GM12878 (cell line): ENCODE data around the gene LHX2. TPM values are rescaled to one million over a fixed set of nuclear protein-coding genes. Genes with fewer than 3 reads are reported as not detected.

ENCODE experiments used
- ATAC-seq: fragments of 200-7000 bp; cut with Tn5 transposase; 3 replicates; pipeline ENCODE4 v1.9.1; 2020; ENCODE audit warnings: mild to moderate bottlenecking, moderate library complexity
- BruUV-seq: library from RNA; stranded (reverse); fragments of 400-500 nt; replicated peaks from 2 replicates; lab custom pipeline; 2021; lab: Mats Ljungman, UMichigan
- CTCF ChIA-PET: fragments of 300-600 bp; sonication (Branson Sonifier 250); formaldehyde crosslinking; extraction: SDS; loops from one replicate; lab custom pipeline; 2021; ENCODE audit warnings: inconsistent platforms; lab: Yijun Ruan, JAX
- POLR2A ChIA-PET: fragments of 350-600 bp; formaldehyde crosslinking; extraction: SDS; loops from one replicate; lab custom pipeline; 2021; ENCODE audit warnings: inconsistent platforms; lab: Charles Lee
- RAD21 ChIA-PET: fragments of 300-600 bp; sonication (Branson Sonifier 250); formaldehyde crosslinking; loops from one replicate; lab custom pipeline; 2023; ENCODE audit warnings: antibody characterized with exemption; ENCODE audit not compliant: unreplicated experiment; lab: Charles Lee
- SMC1A ChIA-PET: fragments of 300-600 bp; sonication (Branson Sonifier 250); formaldehyde crosslinking; loops from one replicate; lab custom pipeline; 2023; ENCODE audit not compliant: unreplicated experiment, uncharacterized antibody; lab: Charles Lee
- DNase-seq: peaks from one replicate; pipeline ENCODE4 v3.0.0-alpha.2; 2011; ENCODE audit warnings: low read depth, low spot score
- FAIRE-seq: peaks from 3 replicates; lab custom pipeline; 2011; peaks lifted over from hg19 to GRCh38; lab: Jason Lieb, UNC
- H2AFZ ChIP-seq: 2 replicates; pipeline ENCODE4 v1.6.0; 2011; ENCODE audit warnings: low read depth, low read length, control low read depth; ENCODE audit not compliant: control insufficient read depth
- H3K27ac ChIP-seq: 2 replicates; pipeline ENCODE4 v1.5.1; 2011; ENCODE audit warnings: control low read depth; ENCODE audit not compliant: control insufficient read depth, insufficient read depth
- H3K27me3 ChIP-seq, 2 experiments: replicated peaks in 1 of 2; 2 replicates each; pipeline versions ENCODE4 v1.6.0 to v1.6.1; 2011; ENCODE audit warnings: low read length in 1 of 2; ENCODE audit not compliant: control insufficient read depth in 2 of 2, insufficient read depth in 2 of 2
- H3K36me3 ChIP-seq, 2 experiments: 2 replicates each; pipeline ENCODE4 v1.5.1; 2011; ENCODE audit warnings: low read length in 1 of 2; ENCODE audit not compliant: control insufficient read depth in 2 of 2, insufficient read depth in 2 of 2
- H3K4me1 ChIP-seq: 2 replicates; pipeline ENCODE4 v1.6.1; 2011; ENCODE audit warnings: mild to moderate bottlenecking, low read length, moderate library complexity, mixed read lengths; ENCODE audit not compliant: control insufficient read depth, insufficient read depth
- H3K4me2 ChIP-seq: 2 replicates; pipeline ENCODE4 v1.6.0; 2011; ENCODE audit warnings: control low read depth; ENCODE audit not compliant: control insufficient read depth, insufficient read depth
- H3K4me3 ChIP-seq: fragments of 200-600 bp; sonication (generic); 2 replicates; pipeline ENCODE4 v1.5.1; 2016
- H3K79me2 ChIP-seq: 2 replicates; pipeline ENCODE4 v1.6.0; 2011; ENCODE audit warnings: low read length; ENCODE audit not compliant: control insufficient read depth, insufficient read depth
- H3K9ac ChIP-seq: 2 replicates; pipeline ENCODE4 v1.8.0; 2011; ENCODE audit warnings: low read length, control low read depth, mixed read lengths; ENCODE audit not compliant: control insufficient read depth, insufficient read depth
- H3K9me3 ChIP-seq: replicated peaks from 3 replicates; pipeline ENCODE4 v1.5.1; 2011; ENCODE audit warnings: mild to moderate bottlenecking, low read length; ENCODE audit not compliant: control insufficient read depth, insufficient read depth
- H4K20me1 ChIP-seq: 2 replicates; pipeline ENCODE4 v1.6.0; 2011; ENCODE audit not compliant: control insufficient read depth, insufficient read depth
- BCL3 ChIP-seq: IDR thresholded peaks from 2 replicates; pipeline ENCODE4 v1.6.1; 2011; ENCODE audit warnings: borderline replicate concordance, low read depth, mild to moderate bottlenecking, moderate library complexity, low read length; ENCODE audit not compliant: insufficient read depth, poor library complexity, severe bottlenecking
- BHLHE40 ChIP-seq, 2 experiments: fragments of 450-650 bp in 1 of 2; IDR thresholded peaks; 2 replicates each; pipeline ENCODE4 v1.6.1; 2011 to 2017; ENCODE audit warnings: low read depth in 2 of 2, borderline replicate concordance in 1 of 2, improper control_type of control experiment in 1 of 2, low read length in 1 of 2, mild to moderate bottlenecking in 1 of 2
- CREB1 ChIP-seq: IDR thresholded peaks from 2 replicates; pipeline ENCODE4 v1.6.1; 2012; ENCODE audit warnings: low read depth, mild to moderate bottlenecking, inconsistent platforms
- ESRRA ChIP-seq: IDR thresholded peaks from 2 replicates; pipeline ENCODE4 v1.6.1; 2012; ENCODE audit warnings: mild to moderate bottlenecking, low read length, improper control_type of control experiment
- NR2C2 ChIP-seq: IDR thresholded peaks from 2 replicates; pipeline ENCODE4 v1.6.1; 2011; ENCODE audit warnings: borderline replicate concordance, low read depth; ENCODE audit not compliant: control insufficient read depth, insufficient read length
- RBBP5 ChIP-seq: fragments of 200-600 bp; sonication (generic); conservative IDR thresholded peaks from 2 replicates; pipeline ENCODE4 v1.6.1; 2016
- SMAD1 ChIP-seq: fragments of 450-650 bp; IDR thresholded peaks from 2 replicates; pipeline ENCODE4 v1.6.1; 2018; ENCODE audit warnings: mild to moderate bottlenecking, low read depth; ENCODE audit not compliant: partially characterized antibody
- SUPT20H ChIP-seq: IDR thresholded peaks from 2 replicates; pipeline ENCODE4 v1.6.1; 2011; ENCODE audit warnings: low read depth, mild to moderate bottlenecking, low read length, moderate library complexity, borderline replicate concordance; ENCODE audit not compliant: control insufficient read depth
- ZNF622 ChIP-seq: fragments of 450-650 bp; IDR thresholded peaks from 2 replicates; pipeline ENCODE4 v1.6.1; 2017; ENCODE audit warnings: mild to moderate bottlenecking, inconsistent platforms
- ZZZ3 ChIP-seq: IDR thresholded peaks from 2 replicates; pipeline ENCODE4 v1.6.1; 2011; ENCODE audit warnings: low read depth; ENCODE audit not compliant: control insufficient read depth, insufficient read length
- WGBS: methylation state at CpG from one replicate; pipeline ENCODE4 v1.1.6; 2016; ENCODE audit warnings: low lambda C conversion rate; ENCODE audit not compliant: insufficient replicate concordance, insufficient coverage; ENCODE audit errors: missing lambda C conversion rate; 5-methylcytosine and 5-hydroxymethylcytosine counted together
- in situ Hi-C: fragments of 300-500 bp; cut with MboI; formaldehyde crosslinking; loops from 9 replicates; pipeline ENCODE4 v1.14.3; 2018; ENCODE audit warnings: mixed read lengths
- intact Hi-C: fragments of 100-400 bp; cut with micrococcal nuclease; formaldehyde crosslinking; loops from one replicate; pipeline ENCODE4 v1.14.2; 2022; ENCODE audit not compliant: unreplicated experiment
- polyA plus RNA-seq, 11 experiments: library from polyadenylated mRNA; depleted of rRNA in 4 of 11; unstranded in 6 of 11; stranded (reverse) in 5 of 11; fragments of >200 nt; fragmentation: Nextera tagmentation in 4 of 11; fragmentation: Illumina TruSeq in 1 of 11; extraction: Ambion mirVana in 4 of 11; extraction: Trizol in 1 of 11; gene quantifications; 1 replicate in 1 of 11; 2 replicates in 10 of 11; pipeline versions ENCODE4 v1.2.1 to v1.2.3, GENCODE V29; 2011 to 2016; ENCODE audit warnings: inconsistent platforms in 2 of 11, missing spikeins in 2 of 11, low read depth in 1 of 11
- total RNA-seq, 4 experiments: library from RNA; depleted of rRNA in 3 of 4; stranded (reverse); fragments of >200 nt in 3 of 4; fragmentation: Illumina TruSeq in 1 of 4; extraction: Trizol in 1 of 4; gene quantifications; 2 replicates each; pipeline versions ENCODE4 v1.2.1 to v1.2.3, GENCODE V29; 2013 to 2021
- TF ChIP-seq, protein P1 (sequence below): fragments of 450-650 bp; IDR thresholded peaks from 2 replicates; pipeline ENCODE4 v1.6.1; 2018; ENCODE audit warnings: borderline replicate concordance, mild to moderate bottlenecking; ENCODE audit not compliant: partially characterized antibody

Gene LHX2
- total and polyA plus RNA-seq, 10 of the 15 experiments (the other 5 are each of a cell fraction or from before 2014, with no cell fraction given): 0.82 to 69.8 (median 5.3) TPM

GRCh38 chr9:124038790-124039633 is 27.4 kb downstream of the LHX2 start (continued):
- TF ChIP-seq, protein P1, sequence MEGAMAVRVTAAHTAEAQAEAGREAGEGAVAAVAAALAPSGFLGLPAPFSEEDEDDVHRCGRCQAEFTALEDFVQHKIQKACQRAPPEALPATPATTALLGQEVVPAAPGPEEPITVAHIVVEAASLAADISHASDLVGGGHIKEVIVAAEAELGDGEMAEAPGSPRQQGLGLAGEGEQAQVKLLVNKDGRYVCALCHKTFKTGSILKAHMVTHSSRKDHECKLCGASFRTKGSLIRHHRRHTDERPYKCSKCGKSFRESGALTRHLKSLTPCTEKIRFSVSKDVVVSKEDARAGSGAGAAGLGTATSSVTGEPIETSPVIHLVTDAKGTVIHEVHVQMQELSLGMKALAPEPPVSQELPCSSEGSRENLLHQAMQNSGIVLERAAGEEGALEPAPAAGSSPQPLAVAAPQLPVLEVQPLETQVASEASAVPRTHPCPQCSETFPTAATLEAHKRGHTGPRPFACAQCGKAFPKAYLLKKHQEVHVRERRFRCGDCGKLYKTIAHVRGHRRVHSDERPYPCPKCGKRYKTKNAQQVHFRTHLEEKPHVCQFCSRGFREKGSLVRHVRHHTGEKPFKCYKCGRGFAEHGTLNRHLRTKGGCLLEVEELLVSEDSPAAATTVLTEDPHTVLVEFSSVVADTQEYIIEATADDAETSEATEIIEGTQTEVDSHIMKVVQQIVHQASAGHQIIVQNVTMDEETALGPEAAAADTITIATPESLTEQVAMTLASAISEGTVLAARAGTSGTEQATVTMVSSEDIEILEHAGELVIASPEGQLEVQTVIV: no peak

- Histone ChIP-seq H4K20me1 (no peaks in the 10 kb centered on the region), H3K27me3 (peaks cover 2 to 6% of the 10 kb centered on the region in 2 experiments; a peak in 3 of 4 replicates), H3K36me3 (no peaks in the 10 kb centered on the region), H3K27ac (no peak overlapping the region), H3K4me2 (peak overlapping the region; percentile 92), H3K9ac (no peak overlapping the region), H3K4me1 (peaks cover 6% of the 10 kb centered on the region), H3K4me3 (peak overlapping the region; percentile 28; the same call in 1 of the 2 replicates), H3K79me2 (no peaks in the 10 kb centered on the region), H3K9me3 (no peaks in the 10 kb centered on the region; the same call in 2 of the 3 replicates), H2AFZ (no peak overlapping the region; the same call in none of the 2 replicates)
- peak; percentile 42 for ATAC-seq
- in situ Hi-C loops (no loop called here), intact Hi-C loops (loop anchor here (2.0 kb wide), 1 partner anchor 638 kb away; no protein-coding TSS in a partner anchor)
- RAD21 ChIA-PET: interaction anchor here (0.6 to 5.4 kb wide), 64 partner anchors 9 to 686 kb away, joined by 3 to 89 read pairs (median 4); partner anchors contain the start of genes CRB2 and LHX2
- TF ChIP-seq SMAD1 (no peak), RBBP5 (no peak), NR2C2 (no peak), ESRRA (no peak), BCL3 (no peak), SUPT20H (no peak), CREB1 (no peak), BHLHE40 (IDR thresholded peaks at IDR 0.05; ENCODE audit: borderline replicate concordance in 1 of 2, low read depth in 2 of 2, low read length in 1 of 2) (no peak), ZNF622 (no peak), ZZZ3 (no peak)
- CTCF ChIA-PET: interaction anchor here (0.6 to 6.3 kb wide), 53 partner anchors 11 to 686 kb away, joined by 3 to 161 read pairs (median 5); no protein-coding TSS in a partner anchor
- SMC1A ChIA-PET: interaction anchor here (0.6 to 6.6 kb wide), 47 partner anchors 11 to 1011 kb away, joined by 3 to 90 read pairs (median 4); no protein-coding TSS in a partner anchor
- no peak for FAIRE-seq
- no peak for DNase-seq
- POLR2A ChIA-PET: interaction anchor here (0.6 to 1.2 kb wide), 4 partner anchors 10 to 428 kb away, joined by 3 to 4 read pairs (median 3); no protein-coding TSS in a partner anchor
- BruUV-seq: no TSS peak
- WGBS: 35% methylated on average over 19 of the region's 21 CpGs
Observed at GRCh38 chr9:124040186-124040931, 28.8 kb downstream of the LHX2 start.
